SHP77 treated with DMSO at 0.1 percent for 48 hours (cell line): ENCODE data around the gene SLC2A1.

Experiments used
- DNase-seq: peaks from one replicate; lab custom pipeline; 2025; lab: John Stamatoyannopoulos, UW

SLC2A1 gene

GRCh38 chr1:42979896-42980800 lies 21.5 kb upstream of the SLC2A1 start:
- no peak for DNase-seq

DNA sequence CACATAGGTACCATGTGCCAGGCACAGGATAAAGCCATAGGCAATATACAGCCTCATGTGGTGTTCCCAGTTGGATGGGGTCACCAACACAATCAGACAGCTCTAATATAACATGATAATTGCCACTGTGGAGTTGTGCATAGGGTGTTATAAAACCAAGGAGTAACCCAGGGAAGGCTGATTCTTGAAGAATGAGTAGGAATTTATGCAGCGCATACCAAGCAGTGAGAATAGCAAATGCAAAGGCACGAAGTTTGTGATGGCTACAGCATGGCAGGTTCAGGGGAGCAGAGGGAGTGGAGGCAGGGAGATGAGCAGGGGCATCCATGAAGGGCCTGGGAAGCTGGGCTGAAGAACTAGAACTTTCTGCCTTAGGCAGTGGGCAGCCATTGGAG lies 20.4 kb upstream of the SLC2A1 start:
- no peak for DNase-seq

- DNase-seq: no peak
Observed at GRCh38 chr1:42978317-42979035, 19.8 kb upstream of the SLC2A1 start.

GRCh38 chr1:42977653-42978052 lies 19.0 kb upstream of the SLC2A1 start:
- DNase-seq: no peak

- no peak for DNase-seq
Observed at GRCh38 chr1:42975561-42976225, 17.0 kb upstream of the SLC2A1 start.

GRCh38 chr1:42974767-42975437 lies 16.2 kb upstream of the SLC2A1 start:
- no peak for DNase-seq

DNA sequence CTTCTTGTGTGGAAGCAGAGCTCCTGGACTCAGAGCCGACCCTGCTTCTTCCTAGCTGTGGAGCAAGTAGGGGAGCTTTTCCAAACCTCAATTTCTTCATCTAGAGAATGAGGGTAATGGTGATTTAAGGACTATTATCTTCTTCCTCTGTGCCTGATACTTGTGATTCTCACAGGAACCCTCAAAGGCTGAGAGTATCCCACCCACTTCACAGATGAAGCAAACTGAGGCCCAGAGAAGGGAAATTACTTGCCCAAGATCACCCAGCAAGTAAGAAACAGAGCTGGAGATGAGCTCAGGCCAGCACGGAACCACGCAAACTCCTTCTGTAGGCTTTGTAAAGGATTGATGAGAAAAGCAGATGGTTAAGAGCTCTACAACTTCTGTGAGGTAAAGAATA lies 15.1 kb upstream of the SLC2A1 start:
- DNase-seq: no peak

DNA sequence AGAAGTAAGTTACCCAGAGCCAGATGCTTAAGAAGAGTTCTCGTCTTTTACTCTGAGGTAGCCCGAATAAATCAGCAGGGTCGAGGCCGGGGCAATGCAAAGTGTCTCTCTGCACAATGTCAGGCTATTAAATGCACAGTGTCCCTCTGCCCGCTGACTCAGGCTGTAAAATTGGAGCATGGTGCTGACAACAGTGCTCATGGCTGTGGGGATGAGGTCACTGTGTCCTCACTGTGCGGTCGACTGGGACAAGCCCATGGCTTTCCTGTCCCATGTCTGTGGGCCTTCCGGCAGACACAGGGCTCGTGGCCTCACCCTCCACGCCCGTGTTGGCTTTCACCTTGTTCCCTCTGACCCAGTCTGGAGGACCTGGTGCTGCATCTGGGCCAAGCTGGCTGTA lies 14.6 kb upstream of the SLC2A1 start:
- DNase-seq: no peak

DNA sequence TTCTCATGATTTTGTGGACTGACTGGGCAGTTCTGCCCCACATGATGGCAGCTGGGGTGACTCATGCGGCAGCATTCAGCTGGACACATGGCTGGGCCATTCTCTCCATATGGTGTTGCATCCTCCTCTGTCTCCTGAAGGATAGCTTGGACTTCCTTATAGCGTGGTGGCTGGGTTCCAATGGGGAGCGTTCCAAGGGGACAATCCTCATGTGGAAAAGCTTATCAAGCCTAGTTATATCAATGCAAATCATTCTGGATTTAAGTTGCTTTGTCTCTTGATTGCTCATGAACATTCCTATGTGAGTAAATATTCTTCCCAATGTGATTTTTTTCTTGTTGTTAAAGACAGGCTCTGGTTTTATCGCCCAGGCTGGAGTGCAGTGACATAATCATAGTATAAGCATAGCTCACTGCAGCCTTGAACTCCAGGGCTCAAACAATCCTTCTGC lies 13.2 kb upstream of the SLC2A1 start:
- DNase-seq: no peak

DNA sequence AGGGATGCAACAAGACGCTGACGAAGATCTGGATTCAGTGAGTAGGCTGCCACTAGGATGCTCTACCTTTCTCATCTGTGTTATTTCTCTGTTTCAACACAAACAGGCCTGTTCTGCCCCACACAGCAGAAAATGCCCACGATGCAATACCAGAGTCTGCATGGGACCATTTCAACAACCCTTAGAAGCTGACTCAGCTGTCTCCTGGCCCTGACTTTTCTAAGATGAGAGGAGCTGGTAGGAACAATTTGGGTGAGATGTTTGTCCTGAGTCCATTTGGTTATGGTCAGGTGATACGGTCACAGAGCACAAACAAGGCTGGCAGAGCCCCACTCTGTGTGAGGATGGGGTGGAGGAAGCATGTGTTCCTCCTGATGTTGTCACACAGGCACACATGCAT lies 11.5 kb upstream of the SLC2A1 start:
- no peak for DNase-seq

- DNase-seq: no peak
Observed at GRCh38 chr1:42968654-42969053, 10.0 kb upstream of the SLC2A1 start.

DNA sequence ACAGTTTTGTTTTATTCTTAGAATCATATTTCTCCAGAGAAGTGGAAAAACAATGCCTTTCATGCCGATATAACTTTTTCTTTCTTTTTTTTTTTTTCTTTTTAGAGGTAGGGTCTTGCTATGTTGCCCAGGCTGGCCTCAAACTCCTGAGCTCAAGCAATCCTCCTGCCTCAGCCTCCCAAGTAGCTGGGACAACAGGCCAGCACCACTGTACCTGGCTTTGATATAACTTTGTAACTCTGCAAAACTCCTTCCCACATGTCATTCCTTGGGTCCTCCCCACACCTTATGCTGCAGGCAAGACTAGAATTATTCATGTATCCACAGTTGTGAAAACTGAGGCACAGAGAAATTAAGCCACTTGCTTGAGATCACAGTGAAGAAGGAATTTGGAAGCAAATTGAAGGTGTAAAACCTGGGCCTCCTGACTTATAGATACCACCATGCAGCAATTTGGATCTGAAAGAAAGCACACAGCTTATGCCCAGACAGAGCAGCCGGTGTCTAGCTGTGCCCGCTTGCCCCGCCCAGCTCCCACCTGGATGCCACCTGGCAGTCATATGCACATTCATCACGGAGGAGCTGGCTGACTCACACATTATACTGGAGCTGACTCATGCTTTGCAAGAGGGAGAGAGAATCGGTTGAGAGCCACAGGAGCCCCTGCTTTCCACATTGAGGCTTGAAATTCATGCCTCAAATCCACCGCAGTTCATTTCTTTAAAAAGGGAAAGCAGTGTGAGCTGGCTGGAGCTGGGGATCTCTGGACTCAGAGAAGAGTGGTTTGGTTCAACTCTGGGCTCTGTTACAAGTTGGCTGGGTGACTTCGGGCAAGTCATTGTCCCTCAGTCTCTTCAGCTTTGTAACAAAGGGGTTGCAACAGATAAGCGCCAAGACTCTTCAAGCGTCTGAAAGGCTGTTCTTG lies 8.3 kb upstream of the SLC2A1 start:
- peak; percentile 78 for DNase-seq

GRCh38 chr1:42965378-42965777 lies 6.7 kb upstream of the SLC2A1 start:
- no peak for DNase-seq

- no peak for DNase-seq
Observed at GRCh38 chr1:42964044-42964812, 5.6 kb upstream of the SLC2A1 start.

GRCh38 chr1:42963378-42964043 lies 4.8 kb upstream of the SLC2A1 start:
- peak; percentile 55 for DNase-seq

GRCh38 chr1:42962641-42963377 lies 4.1 kb upstream of the SLC2A1 start:
- peak; percentile 69 for DNase-seq

DNA sequence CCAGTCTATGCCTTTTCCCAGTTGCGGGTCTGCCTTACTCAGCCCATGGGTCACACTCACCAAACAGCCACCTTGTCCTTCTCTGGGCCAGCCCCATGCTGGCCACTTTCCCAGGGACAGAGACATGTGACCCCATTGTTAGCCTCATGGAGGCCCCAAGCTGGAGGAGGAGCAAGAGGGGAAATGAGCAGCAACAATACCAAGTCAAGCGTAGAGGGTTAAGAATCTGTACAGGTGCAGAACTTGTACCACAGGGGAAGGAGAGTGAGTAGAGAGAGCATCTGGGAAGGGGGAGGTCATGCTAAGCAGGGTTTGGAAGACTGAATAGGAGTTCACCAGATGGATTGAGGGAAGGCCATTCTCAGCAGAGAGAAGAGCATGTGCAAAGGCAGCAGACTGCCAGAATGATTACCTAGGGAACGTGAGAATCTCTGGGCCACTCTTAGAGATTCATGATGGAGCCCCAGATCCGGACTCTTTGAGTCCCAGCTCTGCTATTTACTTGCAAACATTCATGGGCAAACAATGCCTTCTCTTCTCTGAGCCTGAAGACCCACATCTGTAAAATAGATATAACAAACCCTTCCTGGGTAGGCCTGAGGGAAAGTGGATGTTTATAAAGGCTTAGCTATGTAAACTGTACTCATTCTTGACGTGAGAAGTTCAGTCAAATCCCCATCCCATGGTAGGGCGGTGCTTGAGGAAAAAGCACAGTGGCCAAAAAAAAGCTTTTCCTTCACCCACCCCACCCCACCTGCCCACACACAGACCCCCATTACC lies 2.8 kb upstream of the SLC2A1 start:
- no peak for DNase-seq
